ENCODE data around the gene RPTOR.

Gene RPTOR

DNA sequence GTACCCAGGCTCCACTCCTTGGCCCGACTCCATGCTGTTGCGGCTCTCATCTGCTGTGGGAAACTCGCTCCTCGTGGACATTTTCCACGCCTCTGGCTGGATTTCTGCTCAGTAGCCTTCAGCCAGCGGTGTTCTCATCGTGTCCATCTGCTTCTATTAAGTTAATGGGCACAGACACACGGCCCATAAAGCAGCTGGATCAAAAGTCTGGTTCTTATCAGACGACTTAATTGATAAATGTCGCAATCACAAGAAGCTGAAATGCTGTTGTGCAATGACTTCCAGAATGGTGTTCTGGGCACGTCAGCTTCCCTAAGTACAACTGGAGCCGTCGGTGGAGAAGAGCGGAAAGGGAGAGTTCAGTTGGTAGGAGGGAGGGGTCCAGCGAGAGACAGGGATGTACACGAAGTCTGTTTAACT is 235.3 kb downstream of the RPTOR start:
- peaks cover 32% of the 10 kb centered on the region for H3K36me3 Mint-ChIP-seq
- ATAC-seq, result no peak
- H3K4me1 Mint-ChIP-seq, result peaks cover 41% of the 10 kb centered on the region
- H3K27me3 Mint-ChIP-seq, result no peaks in the 10 kb centered on the region
- no peaks in the 10 kb centered on the region for H3K9me3 Mint-ChIP-seq
- peak overlapping the region; percentile 64 for H3K27ac Mint-ChIP-seq
- H3K4me3 Mint-ChIP-seq, result no peak overlapping the region

DNA sequence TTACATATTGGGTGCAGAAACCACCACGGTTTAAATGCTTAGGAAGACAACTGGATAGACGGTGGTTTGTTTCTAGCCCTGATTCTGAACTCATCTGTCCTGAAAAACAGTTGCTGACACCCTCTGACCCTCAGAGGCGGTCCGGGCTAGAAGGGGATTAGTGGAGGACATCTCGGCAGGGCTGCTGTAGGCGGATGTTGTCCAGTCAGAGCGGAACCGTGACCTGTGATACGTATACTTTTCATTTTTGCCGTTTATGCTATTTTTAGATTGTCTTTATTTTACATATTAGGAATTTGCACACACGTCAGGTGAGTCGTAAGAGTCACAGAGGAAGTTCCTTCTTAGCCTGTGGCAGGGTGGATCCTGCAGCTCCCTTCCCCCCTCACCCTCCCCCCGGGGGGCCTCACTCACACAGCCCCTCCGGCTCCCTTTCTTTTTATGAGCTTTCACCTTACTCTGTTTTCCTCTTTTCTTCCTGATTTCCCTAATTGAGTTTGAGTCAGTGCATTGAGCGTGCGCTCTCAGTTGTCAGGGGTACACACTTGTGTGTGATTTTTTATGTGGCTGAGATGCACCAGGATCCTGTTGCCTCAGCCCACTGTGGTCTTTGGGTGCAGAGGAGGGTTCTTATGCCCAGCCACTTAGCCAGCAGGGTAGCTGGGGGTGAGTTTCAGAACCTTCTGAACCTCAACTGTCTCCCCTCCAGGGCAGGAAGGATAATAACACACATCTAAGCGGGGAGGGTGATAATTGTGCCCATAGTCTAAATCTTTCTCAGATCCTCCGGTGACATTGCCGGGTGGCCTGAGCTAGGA is 236.0 kb downstream of the RPTOR start:
- Mint-ChIP-seq H3K4me1 (peaks cover 36% of the 10 kb centered on the region), H3K4me3 (peak overlapping the region; percentile 55), H3K27me3 (no peaks in the 10 kb centered on the region), H3K27ac (peak overlapping the region; percentile 64), H3K36me3 (peaks cover 32% of the 10 kb centered on the region), H3K9me3 (no peaks in the 10 kb centered on the region)
- peak; percentile 82 for ATAC-seq

DNA sequence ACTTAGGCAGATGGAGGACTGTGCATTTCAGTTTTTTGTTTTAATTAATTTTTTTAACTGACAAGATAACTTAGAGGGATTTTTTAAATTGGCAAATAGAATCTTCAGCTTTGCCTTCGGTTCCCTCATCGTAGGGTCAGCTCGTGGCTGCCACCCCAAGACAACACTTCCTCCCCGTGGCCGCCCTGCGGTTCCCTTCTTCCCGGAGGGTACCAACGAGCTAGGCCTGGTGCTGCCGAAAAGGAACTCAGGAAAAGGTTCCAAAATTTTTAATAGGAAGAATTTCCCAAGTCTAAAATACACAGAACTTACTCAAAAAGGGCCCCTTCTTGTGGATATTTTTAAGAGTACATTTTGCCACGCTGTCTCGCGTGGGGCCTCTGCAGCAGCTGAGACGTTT is 236.6 kb downstream of the RPTOR start:
- Mint-ChIP-seq H3K4me1 (peaks cover 36% of the 10 kb centered on the region), H3K4me3 (no peak overlapping the region), H3K36me3 (peaks cover 32% of the 10 kb centered on the region), H3K27me3 (no peaks in the 10 kb centered on the region), H3K9me3 (no peaks in the 10 kb centered on the region), H3K27ac (peak overlapping the region; percentile 64)
- no peak for ATAC-seq

DNA sequence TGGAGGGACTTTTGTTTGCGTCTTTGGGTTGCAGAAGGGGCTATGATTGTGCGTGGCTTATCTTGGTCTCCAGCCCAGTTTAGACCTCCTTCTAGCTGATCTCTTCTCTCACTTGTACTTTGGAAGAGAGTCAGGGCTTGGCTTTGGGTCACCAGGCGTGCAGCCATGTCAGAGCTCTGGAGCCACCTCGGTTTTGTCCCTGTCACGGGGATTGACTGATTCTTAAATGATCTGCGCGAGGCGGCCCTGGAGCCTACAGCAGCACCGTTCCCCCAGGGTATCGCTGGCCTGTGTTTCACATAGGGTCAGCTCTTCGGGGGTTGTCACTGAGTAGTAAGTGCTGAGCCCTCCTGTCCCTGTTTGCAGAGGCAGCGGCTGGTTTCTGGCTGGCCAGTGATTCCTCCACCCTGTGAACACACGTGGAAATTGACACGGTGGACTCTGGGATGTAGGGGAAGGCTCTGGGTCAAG is 237.2 kb downstream of the RPTOR start:
- peaks cover 29% of the 10 kb centered on the region for H3K36me3 Mint-ChIP-seq
- no peak overlapping the region for H3K27ac Mint-ChIP-seq
- no peak overlapping the region for H3K4me3 Mint-ChIP-seq
- no peaks in the 10 kb centered on the region for H3K9me3 Mint-ChIP-seq
- no peak for ATAC-seq
- H3K4me1 Mint-ChIP-seq, result peaks cover 36% of the 10 kb centered on the region
- no peaks in the 10 kb centered on the region for H3K27me3 Mint-ChIP-seq

DNA sequence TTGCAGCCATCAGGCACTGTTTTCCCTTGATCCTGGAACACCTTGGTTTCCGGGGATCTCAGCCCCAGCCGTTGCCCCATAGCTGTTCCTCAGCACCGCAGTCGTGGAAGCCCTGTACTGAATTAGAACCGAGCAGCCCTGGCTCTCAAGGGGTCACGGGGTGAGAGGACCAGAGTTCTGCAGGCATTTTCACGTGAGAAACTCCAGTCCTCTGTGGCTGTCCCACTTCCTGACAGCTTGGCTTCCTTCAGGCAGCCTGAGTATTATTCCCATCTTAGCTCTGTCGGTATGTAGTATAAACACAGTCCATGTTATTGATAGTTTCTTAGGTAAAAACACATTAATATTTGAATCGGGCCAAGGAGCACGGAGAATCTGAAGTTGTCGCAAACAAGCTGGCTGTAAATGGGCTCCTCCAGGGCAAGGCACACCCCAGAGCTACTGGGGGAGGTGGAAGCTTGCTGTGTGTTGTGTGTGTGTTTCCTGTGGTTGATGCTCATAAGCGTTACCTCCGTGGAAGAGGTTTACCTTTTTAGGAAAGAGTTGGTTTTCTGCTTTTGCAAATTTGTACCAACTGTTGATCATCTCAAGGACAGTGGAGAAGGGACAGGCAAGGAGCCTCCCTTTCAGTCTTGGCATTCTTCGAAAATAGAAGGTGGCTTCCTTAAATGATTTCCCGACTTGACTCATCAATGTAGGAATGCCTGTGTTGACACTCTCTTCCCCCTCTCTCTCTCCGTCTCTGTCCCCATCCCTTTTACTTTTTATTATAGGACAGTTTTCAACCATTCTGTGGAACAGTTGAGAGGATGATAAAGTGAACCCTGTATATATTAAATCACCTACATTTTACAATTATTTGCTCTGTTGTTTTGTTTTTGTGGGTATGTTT is 238.1 kb downstream of the RPTOR start:
- Mint-ChIP-seq H3K27ac (no peak overlapping the region), H3K4me1 (peaks cover 30% of the 10 kb centered on the region), H3K4me3 (no peak overlapping the region), H3K27me3 (no peaks in the 10 kb centered on the region), H3K9me3 (no peaks in the 10 kb centered on the region), H3K36me3 (peaks cover 29% of the 10 kb centered on the region)
- ATAC-seq, result no peak

DNA sequence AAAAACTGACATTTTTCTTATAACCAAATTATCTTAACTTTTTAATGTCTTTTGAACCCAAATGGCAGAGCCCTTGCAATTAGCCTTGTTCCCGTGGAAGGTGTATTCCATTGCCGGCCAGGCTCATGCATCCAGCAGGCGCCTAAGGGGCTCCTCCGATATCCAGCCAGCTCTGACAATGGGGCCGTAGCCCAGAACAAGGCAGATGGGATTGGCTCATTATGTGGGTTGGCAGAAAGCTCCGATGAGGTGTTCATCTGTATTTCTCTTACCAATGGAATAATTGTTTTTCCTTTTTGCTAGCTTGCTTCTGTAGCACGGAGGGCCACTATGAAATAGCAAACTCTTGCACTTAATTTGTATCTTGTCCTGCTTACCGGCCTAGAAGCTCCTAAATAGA is 238.8 kb downstream of the RPTOR start:
- peaks cover 2% of the 10 kb centered on the region for H3K9me3 Mint-ChIP-seq
- peaks cover 34% of the 10 kb centered on the region for H3K4me1 Mint-ChIP-seq
- peaks cover 29% of the 10 kb centered on the region for H3K36me3 Mint-ChIP-seq
- H3K4me3 Mint-ChIP-seq, result no peak overlapping the region
- ATAC-seq, result no peak
- no peaks in the 10 kb centered on the region for H3K27me3 Mint-ChIP-seq
- no peak overlapping the region for H3K27ac Mint-ChIP-seq

DNA sequence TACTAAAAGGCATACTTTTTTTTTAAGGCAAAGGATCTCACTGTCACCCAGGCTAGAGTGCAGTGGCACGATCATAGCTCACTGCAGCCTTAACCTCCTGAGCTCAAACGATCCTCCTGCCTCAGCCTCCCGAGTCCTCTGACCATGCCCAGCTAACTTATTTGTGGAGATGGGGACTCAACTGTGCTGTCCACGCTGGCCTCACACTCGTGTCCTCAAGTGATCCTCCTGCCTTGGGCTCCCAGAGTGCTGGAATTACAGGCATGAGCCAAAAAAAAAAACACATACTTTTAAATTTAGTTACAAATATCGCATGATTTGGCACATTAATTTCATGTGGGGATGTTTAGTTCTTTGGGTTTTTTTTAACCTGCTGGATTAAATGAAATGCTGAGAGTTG is 239.3 kb downstream of the RPTOR start:
- H3K4me1 Mint-ChIP-seq, result peaks cover 39% of the 10 kb centered on the region
- H3K9me3 Mint-ChIP-seq, result peaks cover 3% of the 10 kb centered on the region
- H3K27me3 Mint-ChIP-seq, result no peaks in the 10 kb centered on the region
- no peak for ATAC-seq
- H3K36me3 Mint-ChIP-seq, result peaks cover 26% of the 10 kb centered on the region
- no peak overlapping the region for H3K27ac Mint-ChIP-seq
- H3K4me3 Mint-ChIP-seq, result no peak overlapping the region

DNA sequence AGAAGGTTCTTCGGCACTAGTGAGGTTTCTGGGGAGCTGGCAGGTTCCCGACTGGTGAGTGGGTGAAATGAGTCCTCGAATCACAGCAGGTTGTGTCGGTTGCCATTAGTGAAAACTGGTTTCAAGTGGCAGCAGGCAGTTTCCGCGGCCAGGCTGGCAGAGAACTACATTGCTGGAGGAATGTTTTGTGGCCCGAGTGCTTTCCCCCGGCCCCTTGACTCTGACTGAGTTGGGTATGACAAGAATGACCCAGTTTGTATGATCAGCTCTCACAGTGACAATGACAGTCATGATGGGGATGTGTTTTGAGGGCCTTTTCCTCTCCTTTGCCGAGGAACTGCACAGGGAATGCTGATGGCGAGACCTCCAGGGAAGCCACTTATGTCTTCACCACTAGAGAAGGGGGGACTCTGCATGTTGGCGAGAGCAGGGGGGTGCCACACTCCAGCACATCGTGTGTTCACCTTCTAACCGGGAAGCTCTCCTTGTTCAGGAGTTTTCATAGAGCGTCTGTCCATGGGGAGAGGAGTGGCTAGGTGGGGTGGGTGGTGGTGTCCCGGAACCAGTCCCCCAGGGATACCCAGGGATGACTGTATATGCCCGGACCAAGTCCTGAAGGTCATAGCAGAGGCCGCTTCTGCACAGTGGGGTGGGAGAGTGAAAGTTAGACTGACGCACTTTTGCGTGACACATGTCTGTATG is 241.0 kb downstream of the RPTOR start:
- ATAC-seq, result no peak
- Mint-ChIP-seq H3K4me3 (no peak overlapping the region), H3K27me3 (no peaks in the 10 kb centered on the region), H3K4me1 (peaks cover 46% of the 10 kb centered on the region), H3K27ac (no peak overlapping the region), H3K36me3 (peaks cover 21% of the 10 kb centered on the region), H3K9me3 (peaks cover 3% of the 10 kb centered on the region)

DNA sequence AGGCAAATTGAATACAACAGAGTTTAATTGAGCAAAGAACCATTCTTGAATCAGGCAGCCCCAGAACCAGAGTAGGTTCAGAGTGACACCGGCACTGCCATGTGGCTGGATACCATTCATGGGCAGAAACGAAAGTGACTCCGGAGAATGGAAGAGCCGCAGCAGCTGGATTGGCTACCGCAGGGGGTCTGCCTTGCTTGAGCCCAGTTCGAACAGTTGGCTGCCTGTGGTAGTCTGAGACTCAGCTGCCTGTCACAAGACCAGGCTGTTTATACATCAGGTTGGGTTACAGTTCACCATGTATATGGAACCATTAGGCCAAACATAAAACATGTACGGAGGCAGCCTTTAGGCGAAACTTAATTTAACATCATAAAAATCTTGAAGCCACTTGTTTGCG is 241.8 kb downstream of the RPTOR start:
- H3K27ac Mint-ChIP-seq, result no peak overlapping the region

DNA sequence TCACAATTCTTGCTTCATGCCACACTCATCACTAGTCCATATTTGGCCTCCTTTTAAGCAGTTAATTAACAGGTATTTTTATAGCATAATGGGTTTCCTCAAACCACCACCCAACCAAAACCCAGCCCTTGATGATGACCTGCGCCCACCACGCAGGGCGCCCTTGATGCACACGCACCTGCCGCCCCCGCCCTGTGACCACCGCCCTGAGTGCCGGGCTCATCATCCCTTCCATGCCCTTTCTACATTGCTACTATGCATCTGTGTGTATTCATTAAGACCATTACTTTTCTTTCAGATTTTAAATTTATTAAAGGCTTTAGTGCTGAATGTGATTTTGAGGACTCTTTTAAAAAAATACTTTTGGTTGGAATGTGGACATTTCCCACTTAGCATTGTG is 242.2 kb downstream of the RPTOR start:
- Mint-ChIP-seq H3K27ac (no peak overlapping the region), H3K4me3 (no peak overlapping the region), H3K4me1 (peaks cover 40% of the 10 kb centered on the region)

More for the DNA sequence above, 241.8 kb downstream of the RPTOR start:
- Mint-ChIP-seq H3K9me3 (peaks cover 3% of the 10 kb centered on the region), H3K36me3 (peaks cover 21% of the 10 kb centered on the region), H3K27me3 (no peaks in the 10 kb centered on the region), H3K4me3 (no peak overlapping the region), H3K4me1 (peaks cover 40% of the 10 kb centered on the region)
- ATAC-seq, result no peak

DNA sequence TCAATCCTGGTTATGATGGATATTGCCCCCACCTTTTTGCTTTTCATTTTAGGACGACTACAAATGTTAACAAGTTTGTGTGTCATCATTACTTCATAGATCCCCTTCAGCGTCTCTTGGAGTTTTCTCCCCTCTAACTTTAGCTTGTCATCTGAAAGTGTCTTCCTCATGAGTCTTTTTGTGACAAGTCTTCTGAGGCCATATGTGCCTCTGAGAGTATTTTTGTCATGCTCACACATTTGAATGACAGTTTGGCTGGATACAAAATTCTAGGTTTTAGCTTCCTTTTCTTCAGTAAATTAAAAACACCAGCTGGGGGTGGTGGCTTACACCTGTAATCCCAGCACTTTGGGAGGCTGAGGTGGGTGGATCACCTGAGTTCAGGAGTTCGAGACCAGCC is 243.2 kb downstream of the RPTOR start:
- H3K36me3 Mint-ChIP-seq, result peaks cover 21% of the 10 kb centered on the region
- no peak for ATAC-seq
- peak overlapping the region; percentile 72 for H3K27ac Mint-ChIP-seq
- peaks cover 3% of the 10 kb centered on the region for H3K9me3 Mint-ChIP-seq
- peaks cover 33% of the 10 kb centered on the region for H3K4me1 Mint-ChIP-seq
- H3K4me3 Mint-ChIP-seq, result no peak overlapping the region
- H3K27me3 Mint-ChIP-seq, result no peaks in the 10 kb centered on the region

More for the DNA sequence above, 242.2 kb downstream of the RPTOR start:
- ATAC-seq, result no peak
- peaks cover 21% of the 10 kb centered on the region for H3K36me3 Mint-ChIP-seq
- no peaks in the 10 kb centered on the region for H3K27me3 Mint-ChIP-seq
- peaks cover 3% of the 10 kb centered on the region for H3K9me3 Mint-ChIP-seq

DNA sequence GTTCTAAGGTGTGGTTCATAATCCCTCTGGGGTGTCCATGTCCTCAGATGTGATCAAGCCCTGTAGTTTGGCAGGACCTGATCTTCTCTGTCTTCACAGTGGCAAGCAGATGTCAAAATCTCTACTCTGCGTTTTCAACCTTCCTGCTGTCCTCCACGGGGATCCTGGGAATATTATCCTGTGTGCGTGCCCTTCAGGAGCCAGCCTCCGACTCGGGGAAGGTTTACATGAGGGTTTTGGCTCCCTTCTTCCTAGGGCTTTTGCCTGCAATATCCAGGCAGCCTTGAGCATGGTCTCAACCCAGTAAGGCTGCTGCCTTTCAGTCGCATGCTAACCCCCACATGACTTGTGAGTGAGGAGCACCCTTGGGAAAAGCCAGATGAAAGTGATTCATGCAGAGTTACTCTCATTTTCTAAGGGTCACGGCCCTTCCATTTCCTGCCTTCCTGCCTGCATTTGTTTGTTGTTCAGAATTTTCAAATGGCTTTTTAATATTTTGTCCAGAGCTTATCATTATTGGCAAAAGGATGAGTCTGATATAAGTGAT is 244.8 kb downstream of the RPTOR start:
- Mint-ChIP-seq H3K4me1 (peaks cover 27% of the 10 kb centered on the region), H3K27ac (peak overlapping the region; percentile 83), H3K27me3 (no peaks in the 10 kb centered on the region), H3K36me3 (peaks cover 34% of the 10 kb centered on the region), H3K4me3 (peak overlapping the region; percentile 45), H3K9me3 (peaks cover 3% of the 10 kb centered on the region)
- ATAC-seq, result peak; percentile 86

DNA sequence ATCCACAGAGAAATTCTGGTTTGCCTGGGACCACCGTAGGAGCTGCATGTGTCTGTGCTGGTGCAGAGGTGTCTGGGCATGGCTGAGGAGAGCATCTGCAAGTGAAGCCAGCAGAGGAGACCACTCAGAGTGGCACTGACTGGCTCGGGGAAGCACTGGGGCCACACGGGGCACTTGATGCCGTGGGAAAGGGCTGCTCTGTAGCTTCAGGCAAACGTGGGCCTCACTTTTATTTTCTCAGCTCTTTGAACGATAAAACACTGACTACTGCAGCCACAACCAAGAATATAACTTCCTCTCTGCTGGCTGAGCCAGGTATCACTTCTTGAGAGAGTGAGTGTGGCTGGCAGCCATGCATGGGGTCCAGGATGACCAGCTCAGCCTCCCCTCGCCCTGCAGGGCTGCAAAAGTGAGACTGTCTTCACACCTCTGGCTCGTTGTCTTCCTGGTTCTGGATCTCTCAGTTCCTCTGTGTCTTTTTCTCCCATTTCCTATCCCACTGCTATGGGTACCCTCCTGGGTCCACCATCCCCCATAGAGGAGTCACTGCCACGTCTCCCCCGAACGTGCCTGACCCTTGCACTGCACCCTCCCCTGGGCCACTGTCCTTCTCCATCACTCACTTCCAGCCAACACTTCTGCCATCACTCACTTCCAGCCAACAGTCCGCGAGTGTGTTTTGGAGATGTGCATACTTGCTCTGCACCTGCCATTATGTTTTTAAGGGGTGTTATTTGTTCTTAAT is 245.6 kb downstream of the RPTOR start:
- Mint-ChIP-seq H3K36me3 (peaks cover 36% of the 10 kb centered on the region), H3K27ac (peak overlapping the region; percentile 83), H3K4me3 (peak overlapping the region; percentile 43), H3K4me1 (peaks cover 27% of the 10 kb centered on the region), H3K9me3 (peaks cover 3% of the 10 kb centered on the region), H3K27me3 (no peaks in the 10 kb centered on the region)
- ATAC-seq, result peak; percentile 89

DNA sequence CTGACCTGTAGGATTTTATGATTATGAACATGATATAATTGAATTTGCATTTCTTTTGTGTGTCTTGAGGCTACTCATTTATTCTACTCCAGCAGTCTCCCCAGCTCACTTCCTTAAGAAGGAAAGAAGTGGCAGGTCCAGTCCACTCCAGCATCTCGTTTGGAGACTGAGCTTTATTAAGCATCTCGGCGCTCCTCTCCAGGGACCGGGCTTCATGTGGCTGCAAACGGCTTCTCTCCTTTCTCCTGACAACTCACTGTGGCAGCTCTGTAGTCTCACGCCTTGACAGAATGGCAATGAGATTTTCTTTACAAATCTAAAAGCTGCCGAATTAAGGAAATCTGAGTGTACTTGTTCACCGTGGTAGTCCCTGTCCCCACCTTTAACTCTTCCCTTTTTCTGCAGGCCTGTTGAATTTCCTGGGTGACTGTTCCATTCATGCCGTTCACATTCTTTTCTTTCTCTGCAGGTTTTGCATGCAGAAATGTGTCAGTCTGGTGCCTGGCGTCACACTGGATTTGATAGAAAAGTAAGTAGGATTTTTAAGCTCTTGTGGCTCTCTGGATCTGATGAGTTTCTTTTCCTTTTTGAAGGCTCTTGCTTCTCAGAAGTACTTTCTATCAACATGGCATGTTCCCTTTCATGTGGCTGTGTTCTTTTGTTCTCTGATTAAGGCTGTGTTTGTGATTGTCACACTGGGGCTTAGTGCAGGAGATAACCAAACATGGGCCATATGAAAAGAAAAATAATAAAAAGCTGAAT is 246.5 kb downstream of the RPTOR start:
- peaks cover 43% of the 10 kb centered on the region for H3K36me3 Mint-ChIP-seq
- peaks cover 3% of the 10 kb centered on the region for H3K9me3 Mint-ChIP-seq
- no peak overlapping the region for H3K4me3 Mint-ChIP-seq
- ATAC-seq, result no peak
- H3K27me3 Mint-ChIP-seq, result no peaks in the 10 kb centered on the region
- peak overlapping the region; percentile 14 for H3K27ac Mint-ChIP-seq
- H3K4me1 Mint-ChIP-seq, result peaks cover 27% of the 10 kb centered on the region

Data from stimulated activated memory B cell treated with anti-CD40 and anti-IgM and Interleukin-4, amounts not matched to agents 10 μg/mL and 1 μg/mL and 100 μg/mL, for 72 hours (primary cell).